PC-3 (cell line): Measurements from ENCODE around the gene IFNA2. TPM values are rescaled to one million over a fixed set of nuclear protein-coding genes. Genes with fewer than 3 reads are reported as not detected.

ENCODE experiments used
- ATAC-seq: fragments of 200-7000 bp; cut with Tn5 transposase; 2 replicates; pipeline ENCODE4 v1.9.1; 2020; ENCODE audit warnings: mild to moderate bottlenecking, moderate library complexity
- BruUV-seq: library from RNA; stranded (reverse); fragments of 400-500 nt; replicated peaks from 2 replicates; lab custom pipeline; 2021; lab: Mats Ljungman, UMichigan
- CTCF ChIA-PET: fragments of 300-600 bp; sonication (Branson Sonifier 250); formaldehyde crosslinking; loops from one replicate; lab custom pipeline; 2022; ENCODE audit warnings: antibody characterized with exemption; lab: Charles Lee
- POLR2A ChIA-PET: fragments of 300-600 bp; sonication (Branson Sonifier 250); formaldehyde crosslinking; loops from one replicate; lab custom pipeline; 2022; ENCODE audit warnings: antibody characterized with exemption; ENCODE audit not compliant: unreplicated experiment; lab: Charles Lee
- DNase-seq: peaks from one replicate; pipeline ENCODE4 v3.0.0-alpha.2; 2015
- H2AFZ ChIP-seq: fragments of 300-600 bp; sonication (generic); 2 replicates; pipeline ENCODE4 v1.6.0; 2016; ENCODE audit warnings: antibody characterized with exemption, low read length
- H3F3A ChIP-seq: fragments of 300-600 bp; sonication (generic); one replicate; pipeline ENCODE4 v1.6.0; 2017; ENCODE audit warnings: antibody characterized with exemption, low read length, control low read depth, mild to moderate bottlenecking; ENCODE audit not compliant: unreplicated experiment
- H3K27ac ChIP-seq: fragments of 300-600 bp; sonication (generic); 2 replicates; pipeline ENCODE4 v1.5.1; 2016; ENCODE audit warnings: mild to moderate bottlenecking, low read length
- H3K27me3 ChIP-seq: fragments of 300-600 bp; sonication (generic); 2 replicates; pipeline ENCODE4 v1.6.1; 2016; ENCODE audit warnings: low read length, mixed read lengths
- H3K36me3 ChIP-seq: fragments of 300-600 bp; sonication (generic); 2 replicates; pipeline ENCODE4 v1.6.1; 2016; ENCODE audit warnings: low read depth, mixed run types, low read length, mixed read lengths
- H3K4me1 ChIP-seq: fragments of 300-600 bp; sonication (generic); 2 replicates; pipeline ENCODE4 v1.5.1; 2016; ENCODE audit warnings: low read length; ENCODE audit not compliant: insufficient read depth
- H3K4me2 ChIP-seq: fragments of 300-600 bp; sonication (generic); 2 replicates; pipeline ENCODE4 v1.6.0; 2016; ENCODE audit warnings: low read length
- H3K4me3 ChIP-seq: fragments of 300-600 bp; sonication (generic); 2 replicates; pipeline ENCODE4 v1.5.1; 2016; ENCODE audit warnings: mild to moderate bottlenecking, low read length, mixed read lengths
- H3K79me2 ChIP-seq: fragments of 300-600 bp; sonication (generic); 2 replicates; pipeline ENCODE4 v1.6.1; 2017; ENCODE audit warnings: low read length, mixed read lengths
- H3K9ac ChIP-seq: fragments of 300-600 bp; sonication (generic); 2 replicates; pipeline ENCODE4 v1.6.0; 2016; ENCODE audit warnings: mild to moderate bottlenecking, low read length
- H3K9me2 ChIP-seq: fragments of 300-600 bp; sonication (generic); replicated peaks from 2 replicates; pipeline ENCODE4 v1.6.1; 2016; ENCODE audit warnings: mixed run types, low read length, mixed read lengths
- H3K9me3 ChIP-seq: fragments of 300-600 bp; sonication (generic); 2 replicates; pipeline ENCODE4 v1.6.1; 2016; ENCODE audit warnings: low read length, mixed read lengths
- H4K20me1 ChIP-seq: fragments of 300-600 bp; sonication (generic); 2 replicates; pipeline ENCODE4 v1.6.1; 2016; ENCODE audit warnings: low read length, mixed read lengths
- EZH2phosphoT487 ChIP-seq: fragments of 300-600 bp; sonication (generic); IDR thresholded peaks from 2 replicates; pipeline ENCODE4 v1.6.1; 2018; ENCODE audit warnings: mild to moderate bottlenecking, antibody characterized with exemption, low read length, borderline replicate concordance
- intact Hi-C: fragments of 100-400 bp; cut with micrococcal nuclease; formaldehyde crosslinking; loops from 2 replicates; pipeline ENCODE4 v1.9.0; 2023
- total RNA-seq: library from RNA; depleted of rRNA; stranded (reverse); fragments of >200 nt; gene quantifications from 2 replicates; pipeline ENCODE4 v1.2.3, GENCODE V29; 2014; rRNA removed

The IFNA2 gene
- total RNA-seq, 1 experiment from 2014 or later = not detected

DNA sequence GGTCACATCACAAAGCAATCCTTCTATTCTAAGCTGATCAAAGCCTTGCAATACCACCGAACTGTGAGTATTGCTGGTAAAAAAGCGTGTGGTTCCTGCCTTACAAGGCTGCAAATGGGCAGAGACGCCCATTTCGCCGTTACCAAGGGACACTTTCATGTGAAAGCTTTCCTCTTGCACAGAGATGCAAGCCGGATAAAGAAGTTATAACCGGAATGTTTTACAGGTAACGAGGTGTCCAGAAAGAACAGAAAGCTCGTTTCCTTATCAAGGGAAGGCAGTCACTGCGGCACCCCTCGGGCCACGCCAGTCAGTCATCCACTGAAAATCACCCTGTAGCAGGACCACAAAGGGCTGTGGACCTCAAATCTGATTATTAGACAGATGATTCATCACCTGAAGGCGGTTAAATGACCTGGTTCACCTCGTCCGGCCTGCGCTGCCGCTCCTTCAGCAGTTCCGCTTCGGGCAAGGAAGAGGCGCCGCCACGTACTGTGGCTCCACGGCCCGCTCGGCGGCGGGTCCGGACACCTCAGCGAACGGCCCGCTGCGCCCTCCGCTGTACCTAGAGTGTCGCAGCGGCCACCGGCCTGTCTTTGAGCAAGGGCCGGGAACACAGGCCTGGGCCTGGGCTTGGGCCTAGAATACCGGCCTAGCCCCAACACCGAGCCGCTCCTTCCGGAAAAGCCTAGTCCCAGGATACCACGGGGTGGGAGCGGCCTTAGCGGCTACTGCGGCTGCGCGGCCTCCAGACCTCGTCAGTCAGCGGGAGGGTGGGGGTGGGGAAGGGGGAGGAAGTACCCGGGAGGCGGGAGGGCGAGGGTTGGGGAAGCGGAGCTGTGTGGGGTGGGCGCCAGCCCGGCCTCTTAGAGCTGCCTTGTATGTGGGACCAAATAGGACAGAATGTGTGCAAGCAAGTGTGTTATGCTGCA is 50.2 kb downstream of the IFNA2 start, which contains the start of gene KLHL9:
KLHL9 (minus strand) TSS at position 704 of the 932 bp plus-strand sequence; CDS start at position 159, 545 bp downstream.
- BruUV-seq = TSS peak; percentile 48
- Histone ChIP-seq H3K4me3 (peak within 1 kb of the TSS; percentile 76), H3K4me1 (peaks cover 42% of the 10 kb centered on the region), H3F3A (no peaks in the 10 kb centered on the region), H3K4me2 (peak within 1 kb of the TSS; percentile 84), H3K9me2 (no peaks in the 10 kb centered on the region), H3K27me3 (no peaks in the 10 kb centered on the region), H3K27ac (peak within 1 kb of the TSS; percentile 89), H3K9me3 (no peaks in the 10 kb centered on the region), H3K9ac (peak within 1 kb of the TSS; percentile 99), H3K36me3 (0 out of 2 replicates have a peak, but pooled peaks cover 3% of the 10 kb centered on the region), H4K20me1 (peaks cover 29% of the 10 kb centered on the region; the same call in 1 of the 2 replicates), H2AFZ (peak within 1 kb of the TSS; percentile 94), H3K79me2 (peaks cover 51% of the 10 kb centered on the region)
- peak; percentile 81 for DNase-seq
- TF ChIP-seq EZH2phosphoT487 = no peak
- CTCF ChIA-PET = interaction anchor here (1.0 kb wide), 1 partner anchor 61 kb away, joined by 3 read pairs; no protein-coding TSS in a partner anchor
- intact Hi-C loops = no loop called here
- peak; percentile 91 for ATAC-seq
- POLR2A ChIA-PET = interaction anchor here (0.5 to 0.6 kb wide), 3 partner anchors 119 to 461 kb away, joined by 3 read pairs; no protein-coding TSS in a partner anchor

Other genes starting within 250 kb of the IFNA2 start
- not detected in 2 replicates for gene IFNW1, start 243.6 kb downstream of the IFNA2 start, total RNA-seq
- not detected in 2 replicates for gene IFNA21, start 218.7 kb downstream of the IFNA2 start, total RNA-seq
- gene IFNA4, start 197.8 kb downstream of the IFNA2 start, total RNA-seq = not detected in 2 replicates
- gene IFNA7, start 183.2 kb downstream of the IFNA2 start, total RNA-seq = not detected in 2 replicates
- gene IFNA10, start 178.3 kb downstream of the IFNA2 start, total RNA-seq = not detected in 2 replicates
- gene IFNA16, start 168.1 kb downstream of the IFNA2 start, total RNA-seq = not detected in 2 replicates
- not detected in 2 replicates for gene IFNA17, start 157.2 kb downstream of the IFNA2 start, total RNA-seq
- not detected in 2 replicates for gene IFNA14, start 145.4 kb downstream of the IFNA2 start, total RNA-seq
- not detected in 2 replicates for gene IFNA5, start 80.1 kb downstream of the IFNA2 start, total RNA-seq
- gene KLHL9, start 50.0 kb downstream of the IFNA2 start, total RNA-seq = 7.5 and 11.2 TPM in 2 replicates
- not detected in 2 replicates for gene IFNA6, start 34.5 kb downstream of the IFNA2 start, total RNA-seq
- gene IFNA13, start 17.3 kb downstream of the IFNA2 start, total RNA-seq = not detected in 2 replicates
- not detected in 2 replicates for gene IFNA8, start 23.7 kb upstream of the IFNA2 start, total RNA-seq
- gene IFNA1, start 55.0 kb upstream of the IFNA2 start, total RNA-seq = not detected in 2 replicates
- gene IFNE, start 96.9 kb upstream of the IFNA2 start, total RNA-seq = 0.33 and 1.6 TPM in 2 replicates